Measurements from ENCODE around the gene ZBTB7C. TPM values are rescaled to one million over a fixed set of nuclear protein-coding genes. Genes with fewer than 3 reads are reported as not detected.
A peak's percentile ranks its signal among the peaks of the same experiment; 100 is the strongest.

ZBTB7C gene
- total RNA-seq, 2 experiments from 2014 or later = not detected

DNA sequence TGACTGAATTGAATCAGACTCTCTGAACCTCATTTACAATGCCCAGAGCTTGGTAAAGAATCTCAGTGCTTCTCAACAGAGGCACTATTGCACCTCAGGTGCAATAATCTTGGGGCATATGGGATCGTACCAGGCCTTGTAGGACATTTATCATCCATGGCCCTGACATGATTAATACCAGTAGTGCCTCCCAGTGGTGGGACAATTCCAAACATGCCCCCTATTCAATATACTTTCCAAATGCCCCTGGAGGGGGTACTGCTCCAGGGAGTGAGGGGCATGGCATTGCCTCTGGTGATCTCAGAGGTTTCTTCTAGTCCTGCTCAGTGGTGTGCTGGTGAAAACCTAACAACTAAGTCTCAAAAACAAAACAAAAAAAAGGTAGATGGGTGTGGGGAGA, 303.9 kb downstream of the ZBTB7C start:
- POLR2A ChIA-PET = no interaction called here
- intact Hi-C loops (cut with micrococcal nuclease; ENCODE audit: unreplicated experiment) = no loop called here
- TF ChIP-seq, protein P1, sequence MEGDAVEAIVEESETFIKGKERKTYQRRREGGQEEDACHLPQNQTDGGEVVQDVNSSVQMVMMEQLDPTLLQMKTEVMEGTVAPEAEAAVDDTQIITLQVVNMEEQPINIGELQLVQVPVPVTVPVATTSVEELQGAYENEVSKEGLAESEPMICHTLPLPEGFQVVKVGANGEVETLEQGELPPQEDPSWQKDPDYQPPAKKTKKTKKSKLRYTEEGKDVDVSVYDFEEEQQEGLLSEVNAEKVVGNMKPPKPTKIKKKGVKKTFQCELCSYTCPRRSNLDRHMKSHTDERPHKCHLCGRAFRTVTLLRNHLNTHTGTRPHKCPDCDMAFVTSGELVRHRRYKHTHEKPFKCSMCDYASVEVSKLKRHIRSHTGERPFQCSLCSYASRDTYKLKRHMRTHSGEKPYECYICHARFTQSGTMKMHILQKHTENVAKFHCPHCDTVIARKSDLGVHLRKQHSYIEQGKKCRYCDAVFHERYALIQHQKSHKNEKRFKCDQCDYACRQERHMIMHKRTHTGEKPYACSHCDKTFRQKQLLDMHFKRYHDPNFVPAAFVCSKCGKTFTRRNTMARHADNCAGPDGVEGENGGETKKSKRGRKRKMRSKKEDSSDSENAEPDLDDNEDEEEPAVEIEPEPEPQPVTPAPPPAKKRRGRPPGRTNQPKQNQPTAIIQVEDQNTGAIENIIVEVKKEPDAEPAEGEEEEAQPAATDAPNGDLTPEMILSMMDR (conservative IDR thresholded peaks at IDR 0.05; ENCODE audit: low read length) = 0 out of 2 replicates have a peak, but pooled peaks have one; percentile 10
- no peak for TF ChIP-seq EZH2phosphoT487 (IDR thresholded peaks at IDR 0.05; ENCODE audit: borderline replicate concordance, low read depth, low read length)
- Histone ChIP-seq H3K4me1 (ENCODE audit: insufficient read depth, low read length, poor library complexity, severe bottlenecking) (no peaks in the 10 kb centered on the region), H3K27ac (ENCODE audit: low read depth, low read length, poor library complexity, severe bottlenecking) (no peak overlapping the region), H3K4me2 (ENCODE audit: low read length) (no peak overlapping the region), H2AFZ (ENCODE audit: low read length) (no peak overlapping the region), H3K4me3 (ENCODE audit: low read depth, low read length, poor library complexity, severe bottlenecking) (no peak overlapping the region), H3K9me2 (ENCODE audit: insufficient read depth, low read length) (no peaks in the 10 kb centered on the region), H4K20me1 (ENCODE audit: insufficient read depth, low read length) (no peaks in the 10 kb centered on the region), H3K79me2 (ENCODE audit: insufficient read depth, low read depth, low read length) (no peaks in the 10 kb centered on the region), H3K9me3 (ENCODE audit: low read length) (no peaks in the 10 kb centered on the region), H3K36me3 (ENCODE audit: insufficient read depth, low read length) (no peaks in the 10 kb centered on the region)
- CTCF ChIA-PET (ENCODE audit: unreplicated experiment) = no interaction called here
- no peak for DNase-seq (ENCODE audit: low spot score)
- BruUV-seq (replicated peaks) = no TSS peak

DNA sequence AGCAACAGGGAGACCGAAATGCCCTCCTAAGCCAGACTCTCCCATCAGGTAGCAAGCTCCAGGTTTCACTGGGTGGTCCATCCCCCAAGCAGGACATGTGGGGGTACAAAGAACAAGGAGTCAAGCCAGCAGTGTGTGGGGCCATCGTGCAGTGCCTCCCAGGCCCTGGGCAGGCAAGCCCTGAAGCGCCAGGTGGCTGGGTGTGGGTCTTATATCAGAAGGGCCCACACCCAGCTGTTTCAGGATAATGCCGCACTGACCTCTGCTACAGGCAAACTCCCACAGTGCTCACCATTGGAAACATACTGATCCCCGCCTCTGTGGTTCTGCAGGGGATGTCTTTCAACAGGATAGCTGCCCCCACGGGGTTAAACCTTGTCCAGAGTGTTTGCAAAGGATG, 304.5 kb downstream of the ZBTB7C start:
- no peak for DNase-seq (ENCODE audit: low spot score)
- POLR2A ChIA-PET = no interaction called here
- H3K9me3 ChIP-seq (ENCODE audit: low read length) = no peaks in the 10 kb centered on the region
- intact Hi-C loops (cut with micrococcal nuclease; ENCODE audit: unreplicated experiment) = no loop called here
- H3K79me2 ChIP-seq (ENCODE audit: insufficient read depth, low read depth, low read length) = no peaks in the 10 kb centered on the region
- no peak overlapping the region for H3K27ac ChIP-seq (ENCODE audit: low read depth, low read length, poor library complexity, severe bottlenecking)
- no peak overlapping the region for H3K4me2 ChIP-seq (ENCODE audit: low read length)
- H3K4me3 ChIP-seq (ENCODE audit: low read depth, low read length, poor library complexity, severe bottlenecking) = no peak overlapping the region
- H3K4me1 ChIP-seq (ENCODE audit: insufficient read depth, low read length, poor library complexity, severe bottlenecking) = no peaks in the 10 kb centered on the region
- H4K20me1 ChIP-seq (ENCODE audit: insufficient read depth, low read length) = no peaks in the 10 kb centered on the region
- no peaks in the 10 kb centered on the region for H3K36me3 ChIP-seq (ENCODE audit: insufficient read depth, low read length)
- no peaks in the 10 kb centered on the region for H3K9me2 ChIP-seq (ENCODE audit: insufficient read depth, low read length)
- H2AFZ ChIP-seq (ENCODE audit: low read length) = no peak overlapping the region
- no TSS peak for BruUV-seq (replicated peaks)
- no peak for TF ChIP-seq EZH2phosphoT487 (IDR thresholded peaks at IDR 0.05; ENCODE audit: borderline replicate concordance, low read depth, low read length)
- TF ChIP-seq, protein P1 (conservative IDR thresholded peaks at IDR 0.05; ENCODE audit: low read length) = no peak
- CTCF ChIA-PET (ENCODE audit: unreplicated experiment) = no interaction called here

DNA sequence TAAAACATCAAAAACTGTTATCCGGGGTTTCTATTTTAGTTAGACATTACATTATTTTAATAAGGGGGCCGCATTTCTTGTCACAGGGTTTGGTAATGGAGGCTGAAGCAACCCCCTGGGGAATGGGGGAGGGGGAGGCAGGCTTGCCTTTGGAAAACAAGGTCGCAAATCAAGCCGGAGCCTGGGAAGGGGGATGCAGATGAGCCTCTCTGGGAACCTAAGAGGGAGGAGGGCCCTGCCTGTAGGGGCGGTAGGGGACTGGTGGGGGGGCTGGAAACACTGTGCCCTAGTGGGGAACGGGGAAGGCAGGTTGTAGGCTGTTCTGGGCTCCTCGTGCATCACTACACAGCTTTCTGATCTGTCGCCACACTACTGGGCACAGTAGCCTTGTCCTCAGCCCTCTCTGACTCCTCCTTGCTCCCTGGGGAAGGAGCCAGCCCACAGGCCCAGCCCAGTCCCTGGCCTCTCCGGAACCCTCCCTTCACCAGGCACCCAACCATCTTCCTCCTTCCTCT, 308.5 kb downstream of the ZBTB7C start:
- intact Hi-C loops (cut with micrococcal nuclease; ENCODE audit: unreplicated experiment) = no loop called here
- BruUV-seq (replicated peaks) = no TSS peak
- no peak for DNase-seq (ENCODE audit: low spot score)
- Histone ChIP-seq H3K36me3 (ENCODE audit: insufficient read depth, low read length) (no peaks in the 10 kb centered on the region), H3K79me2 (ENCODE audit: insufficient read depth, low read depth, low read length) (no peaks in the 10 kb centered on the region), H3K4me3 (ENCODE audit: low read depth, low read length, poor library complexity, severe bottlenecking) (no peak overlapping the region), H3K27ac (ENCODE audit: low read depth, low read length, poor library complexity, severe bottlenecking) (no peak overlapping the region), H3K4me1 (ENCODE audit: insufficient read depth, low read length, poor library complexity, severe bottlenecking) (no peaks in the 10 kb centered on the region), H3K9me2 (ENCODE audit: insufficient read depth, low read length) (no peaks in the 10 kb centered on the region), H4K20me1 (ENCODE audit: insufficient read depth, low read length) (no peaks in the 10 kb centered on the region), H3K9me3 (ENCODE audit: low read length) (no peaks in the 10 kb centered on the region), H2AFZ (ENCODE audit: low read length) (no peak overlapping the region), H3K4me2 (ENCODE audit: low read length) (no peak overlapping the region)
- ChIA-PET CTCF (ENCODE audit: unreplicated experiment) (no interaction called here), POLR2A (no interaction called here)
- TF ChIP-seq, protein P1 (conservative IDR thresholded peaks at IDR 0.05; ENCODE audit: low read length) = no peak
- TF ChIP-seq EZH2phosphoT487 (IDR thresholded peaks at IDR 0.05; ENCODE audit: borderline replicate concordance, low read depth, low read length) = no peak

Measured in OCI-LY7 (cell line).